Cardiac muscle cell (in vitro differentiated cells and primary cell): ENCODE measurements around the gene TSHB. TPM values are rescaled to one million over a fixed set of nuclear protein-coding genes. Genes with fewer than 3 reads are reported as not detected.

Source experiments
- DNase-seq, 2 donors: peaks; one replicate each; pipeline versions ENCODE4 v3.0.0 to v3.0.0-alpha.2; 2010 to 2017; ENCODE audit warnings: low read depth in 1 of 2, low spot score in 1 of 2
- H3K27ac ChIP-seq: fragments of 200-600 bp; sonication (generic); 2 replicates; pipeline ENCODE4 v1.5.1; 2016
- H3K27me3 ChIP-seq: fragments of 200-600 bp; sonication (generic); 2 replicates; pipeline ENCODE4 v1.6.0; 2016; ENCODE audit warnings: control low read depth
- H3K36me3 ChIP-seq: fragments of 200-600 bp; sonication (generic); 2 replicates; pipeline ENCODE4 v1.5.1; 2016; ENCODE audit warnings: control low read depth
- H3K4me1 ChIP-seq: fragments of 200-600 bp; sonication (generic); 2 replicates; pipeline ENCODE4 v1.8.1; 2017; ENCODE audit warnings: low read depth, mild to moderate bottlenecking, mixed run types
- H3K4me3 ChIP-seq: fragments of 200-600 bp; sonication (generic); 2 replicates; pipeline ENCODE4 v1.5.1; 2016; ENCODE audit warnings: mild to moderate bottlenecking
- H3K9me3 ChIP-seq: fragments of 200-600 bp; sonication (generic); 2 replicates; pipeline ENCODE4 v1.5.1; 2017; ENCODE audit warnings: low read depth, mild to moderate bottlenecking, control low read depth
- CTCF ChIP-seq: IDR thresholded peaks from 2 replicates; pipeline ENCODE4 v1.5.1; 2012; ENCODE audit warnings: low read depth, mild to moderate bottlenecking, low read length
- polyA plus RNA-seq: library from polyadenylated mRNA; unstranded; fragments of >200 nt; fragmentation: Nextera tagmentation; extraction: Ambion mirVana; gene quantifications from 2 replicates; pipeline ENCODE4 v1.2.1, GENCODE V29; 2016
- total RNA-seq: library from RNA; depleted of rRNA; stranded (reverse); fragments of >200 nt; gene quantifications from 2 replicates; pipeline ENCODE4 v1.2.3, GENCODE V29; 2016

TSHB gene
- total and polyA plus RNA-seq, 2 experiments from 2014 or later = not detected

- no peak overlapping the region for H3K27ac ChIP-seq
- no peak for TF ChIP-seq CTCF
- H3K27me3 ChIP-seq = no peaks in the 10 kb centered on the region
- no peak for DNase-seq
- H3K9me3 ChIP-seq = no peaks in the 10 kb centered on the region
- no peak overlapping the region for H3K4me3 ChIP-seq
- H3K36me3 ChIP-seq = no peaks in the 10 kb centered on the region
- no peaks in the 10 kb centered on the region for H3K4me1 ChIP-seq
These were observed 6.0 kb upstream of the TSHB start for GRCh38 chr1:115023593-115023992.

GRCh38 chr1:115031595-115031994, 2.0 kb downstream of the TSHB start:
- Histone ChIP-seq H3K9me3 (no peaks in the 10 kb centered on the region), H3K27ac (no peak overlapping the region), H3K27me3 (no peaks in the 10 kb centered on the region), H3K36me3 (no peaks in the 10 kb centered on the region), H3K4me3 (no peak overlapping the region), H3K4me1 (peaks cover 25% of the 10 kb centered on the region)
- no peak for TF ChIP-seq CTCF
- DNase-seq = no peak

GRCh38 chr1:115035652-115036051, 6.0 kb downstream of the TSHB start:
- no peaks in the 10 kb centered on the region for H3K36me3 ChIP-seq
- no peaks in the 10 kb centered on the region for H3K27me3 ChIP-seq
- peak overlapping the region; percentile 99 for H3K27ac ChIP-seq
- no peaks in the 10 kb centered on the region for H3K9me3 ChIP-seq
- DNase-seq = no peak
- no peak for TF ChIP-seq CTCF
- H3K4me3 ChIP-seq = no peak overlapping the region
- peaks cover 38% of the 10 kb centered on the region for H3K4me1 ChIP-seq

GRCh38 chr1:115036814-115037507, 7.3 kb downstream of the TSHB start:
- no peak for TF ChIP-seq CTCF
- Histone ChIP-seq H3K4me1 (peaks cover 38% of the 10 kb centered on the region), H3K27ac (peak overlapping the region; percentile 99), H3K4me3 (no peak overlapping the region), H3K9me3 (no peaks in the 10 kb centered on the region), H3K27me3 (no peaks in the 10 kb centered on the region), H3K36me3 (no peaks in the 10 kb centered on the region)
- DNase-seq = peak in 1 of 2 donors; percentile 86

GRCh38 chr1:115040501-115040900, 10.9 kb downstream of the TSHB start:
- TF ChIP-seq CTCF = no peak
- H3K36me3 ChIP-seq = no peaks in the 10 kb centered on the region
- no peak for DNase-seq

GRCh38 chr1:115041654-115042053, 12.0 kb downstream of the TSHB start:
- peaks cover 20% of the 10 kb centered on the region for H3K4me1 ChIP-seq
- no peak overlapping the region for H3K4me3 ChIP-seq
- peak; percentile 34 for TF ChIP-seq CTCF
- H3K27ac ChIP-seq = peak overlapping the region; percentile 33
- peak; percentile 26 to 61 for DNase-seq
- no peaks in the 10 kb centered on the region for H3K27me3 ChIP-seq
- no peaks in the 10 kb centered on the region for H3K9me3 ChIP-seq
- no peaks in the 10 kb centered on the region for H3K36me3 ChIP-seq

More at GRCh38 chr1:115040501-115040900, 10.9 kb downstream of the TSHB start:
- Histone ChIP-seq H3K4me3 (no peak overlapping the region), H3K27ac (peak overlapping the region; percentile 33), H3K4me1 (peaks cover 31% of the 10 kb centered on the region), H3K27me3 (no peaks in the 10 kb centered on the region), H3K9me3 (no peaks in the 10 kb centered on the region)
